GM18519 (cell line): ENCODE measurements around the gene NDUFA3.
A peak's percentile ranks its signal among the peaks of the same experiment; 100 is the strongest.
"Not testable (repeated sequence)": the region's sequence is repeated elsewhere in the genome, so short reads cannot be mapped to it uniquely, and the experiment has no call there.

ENCODE experiments used
- ATAC-seq: cut with Tn5 transposase; IDR thresholded peaks from one replicate; pipeline ENCODE4 v1.9.1; 2021; ENCODE audit warnings: mild to moderate bottlenecking, moderate library complexity; ENCODE audit not compliant: unreplicated experiment, low FRiP score

Gene NDUFA3

DNA sequence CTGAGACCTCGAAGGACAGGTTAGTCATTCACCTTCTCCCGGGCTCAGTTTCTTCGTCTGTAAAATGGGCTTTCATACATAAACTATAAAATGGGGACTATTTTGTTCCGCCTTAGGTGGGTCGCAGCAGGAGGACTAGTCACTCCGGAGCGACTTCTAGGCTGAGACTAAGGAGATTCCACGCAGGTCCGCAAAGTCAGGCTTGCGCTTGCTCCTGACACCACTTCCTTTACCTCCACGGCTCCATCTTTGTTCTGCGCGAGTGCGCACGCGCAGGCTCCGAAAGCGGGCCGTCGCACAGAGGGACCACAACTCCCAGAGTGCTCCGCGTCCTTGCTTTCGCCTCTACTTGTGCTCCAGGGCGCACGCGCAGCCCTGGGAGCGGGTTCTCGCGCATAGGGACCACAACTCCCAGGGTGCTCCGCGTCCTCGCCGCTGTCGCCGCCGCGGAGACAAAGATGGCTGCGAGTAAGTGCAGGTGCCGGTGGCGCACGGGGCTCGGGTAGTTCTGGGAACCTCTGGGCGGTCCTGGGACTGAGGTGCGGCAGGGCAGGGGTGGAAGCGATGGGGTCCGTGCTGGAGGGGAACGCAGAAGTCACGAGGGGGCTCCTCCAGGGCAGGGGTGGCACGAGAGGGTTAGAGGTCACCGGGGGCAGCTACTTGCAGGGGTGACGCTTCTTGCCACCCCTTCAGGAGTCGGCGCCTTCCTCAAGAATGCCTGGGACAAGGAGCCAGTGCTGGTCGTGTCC is at the start of gene NDUFA3:
Gene NDUFA3, plus strand, starts transcription at position 435 of the 749 bp plus-strand sequence. Its CDS starts 24 bp downstream, at position 459.
- peak; percentile 98 for ATAC-seq

- no peak for ATAC-seq
Observed at GRCh38 chr19:54062643-54063042, 40.0 kb upstream of the NDUFA3 start.

GRCh38 chr19:54063350-54064116 is 39.1 kb upstream of the NDUFA3 start, which contains the start of gene VSTM1:
Gene VSTM1 (minus strand): TSS chr19:54063897. CDS start chr19:54063777, 120 bp downstream.
- ATAC-seq = no peak

DNA sequence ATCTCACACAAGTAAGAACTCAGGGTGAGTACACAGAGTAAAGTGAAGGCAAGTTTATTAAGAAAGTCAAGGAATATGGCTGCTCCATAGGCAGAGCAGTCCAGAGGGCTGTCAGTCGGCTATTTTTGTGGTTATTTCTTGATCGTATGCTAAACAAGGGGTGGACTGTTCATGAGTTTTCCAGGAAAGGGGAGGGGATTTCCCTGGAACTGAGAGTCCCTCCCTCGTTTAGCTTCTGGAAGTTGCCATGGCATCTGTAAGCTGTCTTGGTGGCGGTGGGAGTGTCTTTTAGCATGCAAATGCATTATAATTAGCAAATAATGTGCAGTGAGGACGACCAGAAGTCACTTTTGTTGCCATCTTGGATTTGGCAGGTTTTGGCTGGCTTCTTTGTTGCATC is 33.2 kb upstream of the NDUFA3 start:
- ATAC-seq = no peak

GRCh38 chr19:54073829-54074228 is 28.8 kb upstream of the NDUFA3 start:
- no peak for ATAC-seq

DNA sequence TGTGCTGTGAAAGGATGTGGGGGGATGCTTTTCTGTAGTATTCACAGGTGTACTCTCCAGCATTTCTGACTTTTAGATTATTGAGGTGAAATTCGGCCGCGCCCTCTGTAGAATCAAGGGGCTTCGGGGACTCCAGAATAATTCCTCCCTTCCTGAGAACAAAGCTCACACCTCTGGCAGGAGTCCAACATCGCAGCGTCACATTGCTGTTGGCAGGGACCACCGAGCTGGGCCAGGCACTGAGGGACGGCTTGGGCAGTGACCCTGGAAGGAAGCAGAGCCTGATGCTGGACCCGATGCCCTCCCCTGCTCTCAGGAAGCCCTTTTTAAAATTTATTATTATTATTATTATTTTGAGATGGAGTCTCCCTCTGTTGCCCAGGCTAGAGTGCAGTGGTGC is 27.8 kb upstream of the NDUFA3 start:
- no peak for ATAC-seq

- no peak for ATAC-seq
Observed at GRCh38 chr19:54077334-54077733, 25.3 kb upstream of the NDUFA3 start.

DNA sequence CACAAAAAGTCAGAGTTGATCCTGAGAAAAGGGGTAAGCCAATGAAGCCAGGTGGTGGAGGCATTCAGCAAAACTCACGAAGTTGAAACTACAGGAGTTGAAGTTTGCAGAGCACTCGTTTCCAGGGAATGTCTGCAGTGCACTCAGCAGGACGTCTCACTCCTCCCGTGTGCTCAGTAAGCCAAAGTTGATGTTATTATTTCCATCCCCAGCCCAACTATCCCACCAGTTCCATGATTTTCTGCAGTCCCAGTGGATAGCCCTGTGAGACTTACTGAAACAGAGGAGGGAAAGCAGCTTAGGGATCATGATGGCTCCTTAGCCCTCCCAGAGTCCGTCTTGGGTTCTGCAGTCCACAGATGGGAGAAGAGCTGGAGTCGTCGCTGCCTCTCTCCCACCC is 21.6 kb upstream of the NDUFA3 start, which contains the start of gene TARM1:
Gene TARM1, minus strand, starts transcription at position 334 of the 400 bp plus-strand sequence. Its CDS starts 25 bp downstream, at position 309.
- no peak for ATAC-seq

- ATAC-seq = no peak
Observed at GRCh38 chr19:54084410-54084809, 18.2 kb upstream of the NDUFA3 start.

DNA sequence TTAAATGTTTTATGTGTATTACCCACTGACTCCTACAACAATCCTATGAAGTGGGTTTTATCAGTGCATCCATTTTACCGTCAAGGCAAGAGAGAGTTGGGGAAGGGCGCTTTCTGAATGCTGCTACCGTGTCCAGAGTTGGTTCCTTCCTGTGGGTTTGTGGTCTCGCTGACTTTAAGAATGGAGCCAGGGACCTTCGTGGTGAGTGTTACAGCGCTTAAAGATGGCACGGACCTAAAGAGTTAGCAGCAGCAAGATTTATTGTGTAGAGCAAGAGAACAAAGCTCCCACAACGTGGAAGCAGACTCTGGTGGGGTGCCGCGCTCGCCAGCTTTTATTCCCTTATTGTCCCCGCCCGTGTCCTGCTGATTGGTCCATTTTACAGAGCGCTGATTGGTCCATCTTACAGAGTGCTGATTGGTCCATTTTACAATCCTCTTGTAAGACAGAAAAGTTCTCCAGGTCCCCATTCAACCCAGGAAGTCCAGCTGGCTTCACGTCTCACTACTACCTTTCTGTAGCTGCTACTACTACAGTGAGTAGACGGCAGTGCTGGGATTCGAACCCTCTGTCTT is 8.1 kb upstream of the NDUFA3 start:
- no peak for ATAC-seq

- ATAC-seq = no peak
Observed at GRCh38 chr19:54095136-54095858, 7.4 kb upstream of the NDUFA3 start.

GRCh38 chr19:54095859-54096616 is 6.6 kb upstream of the NDUFA3 start:
- ATAC-seq = not testable (repeated sequence)

DNA sequence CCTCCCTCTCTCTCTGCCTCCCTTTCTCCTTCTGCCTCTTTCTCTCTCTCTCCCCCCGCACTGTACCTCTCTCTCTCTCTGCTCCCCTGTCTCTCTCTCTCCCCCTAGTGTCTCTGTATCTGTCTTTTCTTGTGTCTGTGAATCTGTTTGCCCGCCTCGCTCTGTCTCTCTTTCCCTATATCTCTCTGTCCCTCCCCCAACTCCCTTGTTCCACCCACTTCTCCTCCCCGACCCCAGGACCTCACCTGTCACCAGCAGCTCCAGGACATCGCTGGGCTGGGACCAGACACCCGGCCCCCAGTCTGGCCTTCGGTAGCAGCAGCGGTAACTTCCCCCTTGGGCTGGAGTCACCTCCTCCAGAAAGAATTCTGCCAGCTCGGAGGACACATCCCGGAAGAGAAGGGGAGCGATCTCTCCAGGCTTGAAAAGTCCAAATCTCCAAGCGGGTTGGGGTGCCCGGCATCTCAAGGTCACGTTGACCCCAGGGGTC is 6.0 kb upstream of the NDUFA3 start:
- no peak for ATAC-seq

DNA sequence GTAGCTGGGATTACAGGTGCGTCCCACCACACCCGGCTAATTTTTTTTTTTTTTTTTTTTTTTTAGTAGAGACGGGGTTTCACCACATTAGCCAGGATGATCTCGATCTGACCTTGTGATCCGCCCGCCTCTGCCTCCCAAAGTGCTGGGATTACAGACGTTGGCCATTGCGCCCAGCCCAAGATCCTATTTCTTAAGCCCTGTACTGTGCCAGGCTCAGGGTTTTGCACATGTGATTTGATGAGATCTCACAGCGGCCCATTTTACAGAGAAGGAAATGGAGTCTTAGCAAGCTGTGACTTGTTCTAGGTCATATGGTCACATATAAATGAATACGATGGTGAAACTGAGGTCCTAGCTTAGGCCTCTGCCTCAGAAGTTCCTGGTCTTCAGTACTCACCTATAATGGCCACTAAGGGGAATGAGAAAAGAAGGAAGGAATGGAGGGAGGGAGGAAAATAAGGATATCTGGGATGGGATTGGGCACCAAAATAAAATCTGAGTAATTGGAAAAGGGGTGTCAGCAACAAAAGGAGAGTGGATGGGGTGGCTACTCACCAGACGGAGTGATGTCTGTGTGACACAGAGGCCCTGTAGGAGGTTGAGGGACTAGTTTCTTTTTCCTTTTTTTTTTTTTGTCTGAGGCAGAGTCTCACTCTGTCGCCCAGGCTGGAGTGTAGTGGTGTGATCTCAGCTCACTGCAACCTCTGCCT is 3.3 kb upstream of the NDUFA3 start:
- ATAC-seq = no peak

DNA sequence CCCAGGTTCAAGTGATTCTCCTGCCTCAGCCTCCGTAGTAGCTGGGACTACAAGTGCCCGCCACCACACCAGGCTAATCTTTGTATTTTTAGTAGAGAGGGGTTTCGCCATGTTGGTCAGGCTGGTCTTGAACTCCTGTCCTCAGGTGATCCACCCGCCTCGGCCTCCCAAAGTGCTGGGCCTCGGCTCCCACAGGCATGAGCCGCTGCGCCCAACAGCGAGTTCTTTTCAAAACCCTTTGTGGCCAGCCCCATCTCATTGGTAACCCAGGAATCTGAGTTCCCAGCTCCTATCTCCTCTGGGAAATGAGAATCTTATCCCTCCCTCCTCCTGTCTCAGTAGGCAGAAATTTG is 2.8 kb upstream of the NDUFA3 start:
- ATAC-seq = not testable (repeated sequence)

DNA sequence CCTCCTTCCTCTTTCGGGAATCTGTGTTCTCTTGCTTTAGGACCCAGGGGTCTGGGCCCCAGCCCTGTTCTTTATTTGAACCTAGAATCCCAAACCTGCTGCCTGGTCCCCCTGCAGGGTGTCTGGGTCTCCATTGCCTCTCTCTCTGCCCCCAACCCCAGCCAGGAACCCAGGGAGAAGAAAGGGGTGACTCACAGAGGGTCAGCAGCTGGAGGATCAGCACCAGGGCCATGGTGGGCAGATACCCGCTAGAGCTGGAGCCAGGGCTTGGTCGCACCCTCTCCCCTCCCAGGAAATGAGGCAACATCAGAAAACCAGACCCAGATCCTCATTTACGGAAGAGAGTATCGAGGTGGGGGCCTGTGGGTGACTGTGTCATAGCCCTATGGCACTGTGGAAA is 2.1 kb upstream of the NDUFA3 start, which contains the start of gene OSCAR:
Gene OSCAR, minus strand, starts transcription at position 243 of the 400 bp plus-strand sequence. Its CDS starts 11 bp downstream, at position 232.
- ATAC-seq = no peak

DNA sequence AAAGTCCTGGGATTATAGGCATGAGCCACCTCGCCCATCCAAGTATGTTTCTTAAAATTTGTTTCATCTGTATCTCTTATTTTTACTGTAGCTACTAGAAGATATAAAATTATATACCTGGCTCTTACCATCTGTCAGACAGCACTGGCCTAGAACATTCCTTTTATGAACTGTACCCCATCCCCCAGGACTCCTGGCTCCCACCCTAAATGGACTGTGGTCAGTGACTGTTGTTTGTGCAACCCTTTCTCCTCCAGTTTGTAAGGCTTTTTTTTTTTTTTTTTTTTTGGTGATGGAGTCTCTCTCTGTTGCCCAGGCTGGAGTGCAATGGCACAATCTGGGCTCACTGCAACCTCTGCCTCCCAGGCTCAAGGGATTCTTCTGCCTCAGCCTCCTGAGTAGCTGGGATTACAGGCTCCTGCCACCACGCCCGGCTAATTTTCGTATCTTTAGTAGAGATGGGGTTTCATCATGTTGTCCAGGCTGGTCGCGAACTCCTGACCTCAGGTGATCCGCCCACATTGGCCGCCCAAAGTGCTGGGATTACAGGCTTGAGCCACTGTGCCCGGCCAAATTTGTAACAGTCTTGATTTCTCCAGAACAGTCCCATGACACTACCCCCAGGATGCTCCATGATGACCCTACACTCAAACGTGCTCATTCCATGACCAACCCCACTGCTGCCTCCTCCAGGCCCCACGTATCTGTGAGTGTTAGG is 2.5 kb downstream of the NDUFA3 start:
- no peak for ATAC-seq

DNA sequence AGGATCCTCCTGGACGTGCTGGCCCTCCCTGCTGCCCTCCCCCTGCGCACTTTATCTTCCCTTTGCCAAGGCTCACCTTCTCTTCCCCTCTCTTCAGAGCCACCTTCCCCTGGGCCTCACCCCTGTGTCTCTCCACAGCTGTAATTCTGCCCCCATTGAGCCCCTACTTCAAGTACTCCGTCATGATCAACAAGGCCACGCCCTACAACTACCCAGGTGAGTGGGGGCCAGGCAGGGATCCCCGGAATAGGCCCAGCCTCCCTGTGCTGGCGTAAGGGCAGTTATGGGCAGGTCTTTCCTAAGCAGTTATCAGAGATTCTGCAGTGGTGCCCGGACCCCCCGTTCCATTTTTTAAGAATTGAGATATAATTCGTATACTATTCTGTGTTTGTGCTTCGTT is 3.1 kb downstream of the NDUFA3 start:
- no peak for ATAC-seq
